ENCODE results near the gene DEPP1.

Gene DEPP1

DNA sequence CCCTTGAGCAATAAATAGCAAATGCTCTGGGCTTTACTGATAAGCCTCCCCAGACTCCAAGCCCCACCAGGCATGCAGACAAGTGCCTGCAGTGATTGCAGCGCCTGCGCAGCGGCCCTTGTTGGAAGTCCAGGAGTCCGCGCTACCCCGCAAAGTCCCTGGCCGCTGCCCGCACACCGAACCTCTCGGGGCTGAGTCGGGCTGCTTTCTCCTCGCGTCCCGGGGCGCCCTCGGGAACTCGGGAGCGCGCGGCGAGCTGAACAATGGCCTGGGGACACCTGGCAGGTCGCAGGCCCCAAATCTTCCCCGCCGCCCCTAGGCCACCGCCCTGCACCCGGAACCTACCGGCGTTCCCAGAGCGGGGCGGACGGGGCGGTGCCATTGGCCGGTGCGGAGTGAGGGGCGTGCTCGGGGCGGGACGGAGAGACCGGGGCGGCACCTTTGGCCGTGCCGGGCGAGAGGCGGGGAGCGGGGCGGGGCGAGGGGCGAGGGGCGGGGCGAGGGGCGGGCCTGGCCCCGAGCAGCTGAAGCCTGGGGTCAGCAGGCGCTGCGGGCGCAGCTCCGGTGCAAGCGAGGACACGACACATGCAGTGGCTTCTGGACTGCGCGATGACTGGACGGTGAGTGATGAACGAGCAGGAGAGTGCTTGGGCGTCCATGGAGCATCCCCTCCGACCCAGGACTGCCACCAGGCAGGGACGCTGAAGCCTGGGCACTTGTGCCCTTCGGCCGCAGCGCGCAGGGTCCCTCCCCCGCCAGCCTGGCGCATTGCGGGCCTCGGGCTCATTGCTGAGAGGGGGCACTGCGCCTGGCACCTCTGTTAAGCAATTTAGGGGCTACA, 19.1 kb downstream of the DEPP1 start, which contains the start of gene RASSF4:
Gene RASSF4, plus strand, starts transcription at position 556 of the 841 bp plus-strand sequence. CDS start 10,401 bp downstream, outside the sequence.
- H3K4me3 ChIP-seq (ENCODE audit: low read length), result peak within 1 kb of the TSS; percentile 91
- peak; percentile 70 for DNase-seq (ENCODE audit: low read depth, low spot score)

DNA sequence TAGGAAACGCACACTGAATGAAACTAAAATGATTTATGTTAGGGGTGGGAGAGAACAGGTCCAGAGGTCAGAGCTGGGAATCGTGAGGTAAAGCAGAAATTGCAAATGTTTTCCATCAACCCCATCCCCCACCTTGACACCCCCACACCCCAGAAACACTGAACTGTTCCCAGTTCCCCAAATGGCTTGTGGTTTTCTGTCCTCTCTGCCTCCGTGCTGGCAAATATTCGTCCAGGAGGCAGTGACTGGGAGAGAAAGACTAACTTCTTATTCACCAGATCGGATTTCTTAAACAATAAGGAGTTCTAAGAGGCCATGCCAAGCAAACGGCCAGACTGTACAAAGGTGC, 19.7 kb downstream of the DEPP1 start:
- H3K4me3 ChIP-seq (ENCODE audit: low read length), result peak overlapping the region; percentile 91
- no peak for DNase-seq (ENCODE audit: low read depth, low spot score)

DNA sequence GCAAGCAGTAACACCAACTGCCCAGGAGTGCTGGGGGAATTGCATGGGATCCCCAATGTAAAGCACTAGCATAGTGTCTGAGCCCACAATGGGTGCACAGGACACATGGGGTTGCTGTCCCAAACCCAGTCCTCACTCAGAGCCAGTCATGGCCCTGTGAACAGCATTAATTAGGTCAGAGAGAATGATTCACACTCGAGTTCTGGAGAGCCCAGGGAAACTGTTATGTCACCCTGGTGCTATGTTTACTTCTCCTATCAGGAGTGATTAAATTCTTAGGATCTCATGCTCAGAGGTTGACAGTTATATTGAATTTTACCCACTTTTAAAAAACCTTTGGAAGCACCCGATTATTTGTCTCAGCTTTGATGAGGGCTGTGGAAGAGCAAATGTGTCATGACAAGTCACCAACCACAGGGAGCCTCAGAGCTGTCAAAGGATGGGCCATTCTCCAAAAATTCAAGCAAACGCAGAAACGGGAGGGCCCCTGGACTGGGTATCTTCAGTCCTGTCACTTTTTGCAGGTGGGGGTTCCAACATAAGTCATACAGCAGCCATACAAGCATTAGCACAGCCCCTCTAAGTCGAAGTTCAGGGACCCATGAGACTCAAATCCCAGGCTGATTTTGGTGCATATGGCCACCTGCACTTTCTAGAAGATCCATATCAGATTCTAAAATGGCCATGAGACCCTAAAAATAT, 20.3 kb downstream of the DEPP1 start:
- no peak for DNase-seq (ENCODE audit: low read depth, low spot score)
- peak overlapping the region; percentile 91 for H3K4me3 ChIP-seq (ENCODE audit: low read length)

DNA sequence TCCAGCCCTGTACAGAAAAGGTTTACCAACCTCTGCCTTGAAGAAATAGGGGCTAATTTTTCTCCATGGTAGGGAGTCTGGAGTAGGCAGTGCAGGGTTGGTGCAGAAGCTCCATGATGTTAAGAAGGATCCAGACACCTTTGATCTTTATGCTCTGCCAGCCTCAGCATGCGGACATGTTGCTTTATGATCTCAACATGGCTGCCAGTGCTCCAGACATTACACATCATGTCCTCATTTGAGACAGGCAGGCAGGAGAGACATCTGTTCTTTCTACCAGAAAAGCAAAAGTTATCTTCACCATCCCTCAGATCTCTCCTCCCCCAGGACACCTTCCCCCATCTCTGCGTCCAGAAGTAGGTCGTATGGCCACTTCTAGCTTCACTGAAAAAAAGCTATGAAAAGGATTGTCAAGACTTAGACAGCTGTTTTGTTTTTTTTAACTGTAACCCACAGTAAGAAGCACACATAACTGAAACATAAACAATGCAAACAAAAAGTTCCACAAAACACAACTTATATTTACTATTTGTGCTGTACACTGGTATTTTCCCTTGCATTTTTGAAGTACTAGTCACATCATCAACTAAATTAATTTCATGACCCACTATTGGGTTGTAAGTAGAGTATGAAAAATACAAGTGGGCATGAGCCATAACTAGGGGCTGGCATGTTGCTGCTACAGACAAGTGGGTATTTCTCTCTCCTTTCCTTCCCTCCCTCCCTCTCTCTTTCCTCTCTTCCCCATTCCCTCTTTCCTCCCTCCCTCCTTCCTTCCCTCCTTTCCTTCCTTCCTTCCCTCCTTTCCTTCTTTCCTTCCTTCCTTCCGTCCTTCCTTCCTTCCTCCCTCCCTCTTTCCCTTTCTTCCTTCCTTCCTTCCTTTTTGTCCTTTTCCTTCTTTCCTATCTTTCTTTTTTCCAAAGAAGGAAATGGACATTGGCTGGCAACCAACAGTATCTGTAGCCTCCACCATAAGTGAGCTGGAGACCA, 21.6 kb downstream of the DEPP1 start:
- no peak overlapping the region for H3K4me3 ChIP-seq (ENCODE audit: low read length)
- DNase-seq (ENCODE audit: low read depth, low spot score), result no peak

DNA sequence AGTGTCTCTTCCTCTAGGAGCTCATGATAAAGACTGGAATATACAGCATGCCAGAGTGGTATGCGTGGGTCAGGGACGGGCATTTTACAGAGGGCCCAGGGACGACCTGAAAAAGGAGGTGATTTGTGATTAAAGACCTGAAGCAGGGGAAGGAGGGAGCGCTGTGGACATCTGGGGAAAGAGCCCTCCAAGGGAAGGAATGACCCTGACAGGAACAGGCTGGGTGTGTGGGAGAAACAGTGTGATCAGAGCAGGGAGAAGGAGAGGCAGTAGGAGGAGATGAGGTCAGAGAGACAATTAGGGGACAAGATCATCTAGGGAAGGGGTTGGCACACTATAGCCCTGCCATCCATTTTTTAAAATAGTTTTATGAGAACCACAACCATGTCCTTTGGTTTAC, 22.4 kb downstream of the DEPP1 start:
- H3K4me3 ChIP-seq (ENCODE audit: low read length), result no peak overlapping the region
- DNase-seq (ENCODE audit: low read depth, low spot score), result no peak

DNA sequence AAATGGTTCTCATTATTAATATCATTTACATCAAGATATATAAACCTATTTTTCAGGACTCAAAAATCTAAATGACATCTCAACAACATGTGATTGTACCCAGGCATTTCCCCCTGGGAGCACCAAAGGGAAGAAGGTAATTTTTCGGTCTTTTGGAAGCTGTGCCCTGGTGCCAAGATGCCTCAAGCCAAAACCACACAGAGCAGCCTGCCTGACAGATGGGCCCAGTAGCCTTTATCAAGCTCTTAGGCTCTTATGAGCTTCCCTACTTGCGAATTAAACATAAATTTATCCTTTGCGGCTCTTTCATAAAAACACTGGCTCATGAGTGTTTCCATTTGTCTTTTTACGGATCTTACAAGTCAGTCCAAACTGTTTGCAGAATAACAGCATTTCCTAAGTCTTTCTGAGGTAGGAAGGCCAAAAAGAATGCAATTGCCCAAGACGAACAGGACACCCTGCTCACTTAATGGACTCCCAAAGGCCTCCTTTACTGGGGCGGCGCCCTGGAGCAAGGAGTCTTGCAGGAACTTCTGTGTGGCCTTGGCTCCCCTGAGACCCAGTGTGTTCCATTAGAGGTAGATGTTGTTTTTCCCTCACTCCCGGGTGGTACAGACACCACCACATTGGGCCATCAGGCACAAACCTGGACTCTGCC, 23.1 kb downstream of the DEPP1 start:
- no peak overlapping the region for H3K4me3 ChIP-seq (ENCODE audit: low read length)
- DNase-seq (ENCODE audit: low read depth, low spot score), result no peak

DNA sequence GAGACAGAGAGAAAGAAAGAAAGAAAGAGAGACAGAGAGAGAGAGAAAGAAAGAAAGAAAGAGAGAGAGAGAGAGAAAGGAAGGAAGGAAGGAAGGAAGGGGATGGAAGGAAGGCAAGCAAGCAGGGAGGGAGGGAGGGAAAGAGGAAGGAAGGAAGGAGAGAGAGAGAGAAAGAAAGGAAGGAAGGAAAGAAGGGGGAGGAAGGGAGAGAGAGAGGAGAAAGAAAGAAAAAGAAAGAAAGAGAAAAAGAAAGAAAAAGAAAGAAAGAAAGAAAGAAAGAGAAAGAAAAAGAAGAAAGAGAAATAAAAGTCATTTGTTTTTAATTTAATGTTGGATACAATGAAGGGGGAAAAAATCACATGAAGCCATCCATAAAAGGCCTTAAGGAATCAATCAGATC, 23.6 kb downstream of the DEPP1 start:
- no peak for DNase-seq (ENCODE audit: low read depth, low spot score)
- H3K4me3 ChIP-seq (ENCODE audit: low read length), result no peak overlapping the region

DNA sequence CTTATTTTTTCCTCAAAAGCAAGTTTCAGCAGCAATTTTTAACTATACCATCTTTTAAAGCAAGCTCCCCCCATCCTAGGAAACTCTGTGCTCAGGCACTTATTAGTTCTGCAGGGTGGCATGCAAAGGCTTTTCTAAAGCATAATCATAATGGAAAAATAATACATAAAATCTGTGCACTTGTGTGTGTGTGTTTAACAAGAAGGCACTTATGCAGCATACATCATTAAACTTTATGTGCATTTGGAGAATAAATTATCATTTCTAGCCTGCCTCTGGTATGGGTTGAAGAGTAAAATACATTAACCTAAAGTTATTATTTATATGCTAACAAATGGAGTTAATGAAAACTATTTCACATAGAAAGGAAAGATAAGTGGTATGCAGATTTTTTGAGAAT, 24.6 kb downstream of the DEPP1 start:
- no peak overlapping the region for H3K4me3 ChIP-seq (ENCODE audit: low read length)
- DNase-seq (ENCODE audit: low read depth, low spot score), result no peak

DNA sequence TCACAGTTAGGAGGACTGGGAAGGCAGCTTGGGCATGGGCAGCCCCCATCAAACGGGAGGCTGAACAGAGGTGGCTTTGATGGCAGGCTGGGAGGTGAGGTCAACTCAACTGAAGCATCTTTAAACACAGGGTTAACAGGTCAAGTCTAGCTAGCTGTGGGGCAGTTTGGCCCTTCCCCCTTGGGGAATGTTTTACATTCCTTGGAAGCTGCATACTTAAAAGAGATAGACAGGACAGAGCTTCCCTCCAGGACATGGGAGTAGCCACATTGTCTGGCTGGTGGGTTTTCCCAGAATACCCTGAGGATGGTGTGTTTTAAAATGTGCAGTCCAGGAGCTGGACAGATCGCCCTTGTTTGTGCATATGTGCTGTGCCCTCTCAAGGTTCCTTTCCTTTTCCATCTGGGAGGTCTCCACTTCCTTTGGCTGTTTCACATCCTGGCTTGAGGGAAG, 25.8 kb downstream of the DEPP1 start:
- DNase-seq (ENCODE audit: low read depth, low spot score), result no peak

DNA sequence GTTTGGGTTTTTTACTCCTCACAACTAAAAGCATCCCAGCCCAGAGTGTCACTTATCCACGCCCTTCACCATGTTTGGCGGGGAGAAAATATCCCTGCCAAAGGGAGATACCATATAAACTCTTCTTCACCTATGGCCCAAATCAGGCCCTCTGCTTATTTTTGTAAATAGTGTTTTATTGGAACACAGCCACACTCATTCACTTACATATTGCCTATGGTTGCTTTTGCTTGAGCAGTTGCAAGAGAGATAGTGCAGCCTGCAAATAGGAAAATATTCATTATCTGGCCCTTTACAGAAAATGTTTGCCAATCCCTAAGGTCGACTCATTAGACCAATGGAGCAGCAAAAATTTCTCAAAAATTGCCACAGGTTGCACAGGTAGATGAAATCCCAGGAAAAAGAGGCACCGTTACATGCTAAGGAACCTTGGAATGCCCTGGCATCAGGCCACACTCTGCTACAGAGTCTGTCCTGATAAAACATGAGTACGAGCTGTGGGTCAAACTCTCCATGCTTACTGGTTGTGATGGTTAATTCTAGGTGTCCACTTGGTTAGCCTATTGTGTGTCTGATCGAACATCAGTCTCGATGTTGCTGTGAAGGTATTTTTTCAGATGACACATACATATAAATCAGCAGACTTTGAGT, 26.9 kb downstream of the DEPP1 start:
- no peak for DNase-seq (ENCODE audit: low read depth, low spot score)
- H3K4me3 ChIP-seq (ENCODE audit: low read length), result no peak overlapping the region

More for the DNA sequence above, 25.8 kb downstream of the DEPP1 start:
- no peak overlapping the region for H3K4me3 ChIP-seq (ENCODE audit: low read length)

DNA sequence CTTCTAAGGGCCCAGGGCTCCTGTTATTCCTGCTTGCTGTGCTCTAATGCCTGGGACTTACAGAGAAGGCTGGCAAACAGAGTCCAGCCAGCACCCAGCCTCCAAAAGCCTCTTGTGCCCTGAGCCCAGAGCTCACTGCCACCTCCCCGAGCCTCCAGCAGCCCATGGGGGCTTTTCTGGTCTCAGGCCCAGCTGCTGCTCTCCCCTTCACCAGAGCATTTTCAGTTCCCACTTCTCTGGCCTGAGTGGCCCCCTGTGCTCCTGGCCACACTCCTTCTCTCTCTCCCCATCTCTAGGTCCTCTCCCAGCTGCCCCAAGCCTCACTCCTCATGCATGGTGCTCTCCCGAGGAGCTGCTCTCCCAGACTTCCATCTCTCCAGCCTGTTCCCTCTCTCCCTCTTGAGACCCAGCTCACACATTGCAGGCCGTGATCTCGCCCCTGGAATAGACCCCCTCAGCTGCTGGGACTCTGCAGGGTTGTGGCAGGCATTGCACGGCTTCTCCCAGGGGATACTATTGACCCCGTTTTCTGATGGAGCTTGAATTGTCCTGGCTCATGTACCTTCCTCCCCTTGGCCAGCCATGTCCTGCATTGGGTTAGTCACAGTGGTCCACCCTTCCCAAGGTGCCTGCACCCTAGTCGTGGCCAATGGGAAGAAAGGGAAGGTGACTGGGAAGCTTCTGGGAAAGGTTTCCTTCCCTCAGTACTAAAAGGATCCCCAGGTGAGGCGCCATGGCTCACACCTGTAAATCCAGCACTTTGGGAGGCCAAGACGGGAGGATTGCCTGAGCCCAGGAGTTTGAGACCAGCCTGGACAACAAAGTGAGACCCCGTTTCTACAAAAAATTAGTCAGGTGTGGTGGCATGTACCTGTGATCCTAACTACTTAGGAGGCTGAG, 28.0 kb downstream of the DEPP1 start:
- H3K4me3 ChIP-seq (ENCODE audit: low read length), result no peak overlapping the region
- no peak for DNase-seq (ENCODE audit: low read depth, low spot score)

DNA sequence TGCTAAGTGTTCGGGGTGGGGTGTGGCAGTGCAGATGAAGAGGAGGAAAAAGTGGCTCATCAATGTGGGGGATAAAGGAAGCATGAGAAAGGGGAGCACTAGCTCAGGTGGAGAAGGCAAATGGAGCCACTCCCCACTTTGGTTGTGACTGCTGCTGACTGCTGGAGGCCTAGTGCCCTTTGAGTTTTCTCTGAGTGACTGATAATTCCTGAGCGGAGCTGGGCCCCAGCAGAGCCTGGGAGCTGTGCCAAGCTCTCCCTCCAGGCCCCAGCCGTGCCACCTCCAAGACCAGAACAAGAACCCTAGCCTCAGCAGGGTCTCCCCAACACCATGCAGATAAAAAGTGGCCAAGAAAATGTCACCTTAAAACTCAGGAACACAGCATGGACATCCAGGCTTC, 28.7 kb downstream of the DEPP1 start:
- H3K4me3 ChIP-seq (ENCODE audit: low read length), result no peak overlapping the region
- DNase-seq (ENCODE audit: low read depth, low spot score), result no peak

DNA sequence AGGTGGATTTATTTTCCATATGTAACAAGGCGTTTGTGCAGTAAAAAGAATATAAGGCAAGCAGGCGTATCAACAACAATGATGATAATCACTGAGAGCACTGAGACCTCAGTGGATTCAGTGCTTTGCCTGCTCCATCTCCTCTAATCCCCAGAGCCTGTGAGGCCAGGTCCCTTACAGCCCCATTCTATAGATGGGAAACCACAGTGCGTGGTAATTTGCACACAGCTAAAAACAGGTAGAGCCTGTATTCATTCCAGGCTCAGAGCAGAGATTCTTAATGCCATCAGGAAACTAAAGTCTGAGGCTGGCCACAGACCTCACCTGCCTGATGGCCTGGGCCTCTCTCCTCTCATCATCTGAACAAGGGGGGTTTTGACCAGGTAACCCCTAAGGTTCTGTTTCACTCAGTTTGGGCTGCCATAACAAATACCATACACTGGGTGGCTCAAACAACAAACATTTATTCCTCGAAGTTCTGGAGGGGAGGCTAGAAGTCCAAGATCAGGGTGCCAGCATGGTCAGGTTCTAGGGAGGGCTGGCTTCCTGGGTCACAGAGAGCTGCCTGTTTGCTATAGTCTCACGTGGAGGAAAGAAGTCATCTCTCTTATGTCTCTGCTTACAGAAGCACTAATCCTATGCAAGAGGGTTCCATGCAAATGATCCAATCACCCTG, 29.3 kb downstream of the DEPP1 start:
- no peak for DNase-seq (ENCODE audit: low read depth, low spot score)

DNA sequence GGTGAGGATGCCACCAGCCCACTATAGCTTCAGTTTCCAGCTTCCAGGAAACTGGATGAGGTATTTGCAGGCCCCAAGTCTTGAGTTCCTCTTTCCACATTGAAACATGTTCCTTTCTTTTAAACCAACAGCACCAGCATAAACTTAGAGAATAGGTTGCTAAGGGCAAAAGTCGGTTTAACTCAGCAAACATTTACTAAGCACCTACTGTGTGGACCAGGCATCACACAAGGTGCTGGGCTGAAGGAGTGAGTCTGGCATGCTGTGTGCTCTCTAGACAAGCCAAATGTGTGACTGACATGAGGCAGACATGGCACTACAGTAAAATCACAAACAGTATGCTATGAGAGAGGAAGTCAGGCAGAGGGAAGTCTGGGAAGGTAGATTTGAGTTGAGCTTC, 30.0 kb downstream of the DEPP1 start:
- DNase-seq (ENCODE audit: low read depth, low spot score), result no peak
- no peak overlapping the region for H3K4me3 ChIP-seq (ENCODE audit: low read length)

More for the DNA sequence above, 29.3 kb downstream of the DEPP1 start:
- no peak overlapping the region for H3K4me3 ChIP-seq (ENCODE audit: low read length)

DNA sequence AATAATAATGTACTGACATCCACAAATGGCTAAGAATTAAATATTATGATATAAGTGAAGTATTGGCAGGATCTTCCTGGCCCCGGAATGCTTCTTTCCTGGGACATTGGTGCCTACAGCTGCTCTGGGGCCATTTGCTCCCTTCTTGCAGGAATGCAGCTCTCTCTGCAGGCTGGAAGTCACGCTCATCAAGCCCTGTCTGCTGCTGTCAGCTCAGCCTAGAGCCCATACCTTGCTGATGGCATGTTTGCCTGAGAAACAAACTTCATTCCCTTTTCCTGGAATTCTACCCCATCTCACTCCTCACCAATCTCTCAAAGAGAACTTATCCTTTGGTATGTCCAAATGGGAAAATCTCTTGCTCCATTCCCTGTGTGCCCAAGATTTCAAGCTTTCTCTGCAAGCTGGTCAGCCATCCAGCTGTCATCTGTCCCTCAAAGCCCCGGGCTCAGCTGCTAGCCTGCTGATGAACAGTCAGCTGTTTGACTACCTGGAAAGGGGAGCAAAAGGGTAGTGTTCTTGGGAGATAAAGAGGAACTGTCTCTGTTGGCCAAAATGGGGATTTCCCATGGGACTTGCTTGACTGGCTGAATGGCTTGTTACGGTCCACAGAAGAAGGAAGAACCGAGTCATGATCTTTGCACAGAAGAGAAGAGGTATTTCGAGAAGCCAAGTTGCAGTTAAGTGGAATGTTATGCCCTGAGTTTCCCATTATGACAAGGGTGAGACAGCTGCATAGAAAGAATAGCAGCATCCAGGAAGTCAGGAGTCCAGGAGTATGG, 31.0 kb downstream of the DEPP1 start:
- no peak overlapping the region for H3K4me3 ChIP-seq (ENCODE audit: low read length)
- no peak for DNase-seq (ENCODE audit: low read depth, low spot score)

DNA sequence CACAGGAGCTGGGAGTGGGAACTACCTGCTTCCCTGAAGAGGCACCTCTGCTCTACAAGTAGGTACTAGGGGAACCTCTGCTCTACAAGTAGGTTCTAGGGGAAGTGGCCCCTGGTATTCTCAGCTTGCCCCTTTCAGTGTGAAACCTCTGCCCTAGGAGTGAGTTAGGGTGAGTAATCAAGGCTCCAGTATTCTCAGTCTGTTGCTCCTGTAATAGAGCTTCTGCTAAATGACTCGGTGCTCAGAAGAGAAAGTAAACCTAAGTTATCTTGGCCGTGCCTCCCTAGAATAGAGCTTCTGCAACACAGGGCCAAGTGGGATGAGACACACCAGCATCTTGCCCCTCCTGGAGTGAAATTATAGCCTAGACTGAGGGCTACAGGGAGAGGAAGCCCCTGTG, 32.4 kb downstream of the DEPP1 start:
- DNase-seq (ENCODE audit: low read depth, low spot score), result no peak
- H3K4me3 ChIP-seq (ENCODE audit: low read length), result no peak overlapping the region

All from Jurkat, Clone E6-1 (cell line).